ENCODE data around the gene PRICKLE2. TPM values are rescaled to one million over a fixed set of nuclear protein-coding genes. Genes with fewer than 3 reads are reported as not detected.

The PRICKLE2 gene
- total RNA-seq, 1 experiment from 2014 or later, result 0.26 TPM

- no peak for TF ChIP-seq POLR2AphosphoS5 (IDR thresholded peaks at IDR 0.05; ENCODE audit: low read depth, low read length)
- TF ChIP-seq REST (IDR thresholded peaks at IDR 0.05; ENCODE audit: insufficient read depth in 1 of 2, low read depth in 2 of 2, low read length in 1 of 2), result no peak
- TF ChIP-seq SIN3A (IDR thresholded peaks at IDR 0.05; ENCODE audit: borderline replicate concordance, insufficient read depth, low read depth, low read length), result no peak
- no peak for TF ChIP-seq TCF7L2 (IDR thresholded peaks at IDR 0.05; ENCODE audit: low read depth, low read length)
- no peak for TF ChIP-seq CTCF (IDR thresholded peaks at IDR 0.05)
- no peaks in the 10 kb centered on the region for H3K27me3 ChIP-seq (ENCODE audit: control insufficient read depth, insufficient read depth, low read length)
- H3K9me3 ChIP-seq (ENCODE audit: control insufficient read depth, insufficient read depth, low read depth, low read length), result no peaks in the 10 kb centered on the region
- BruUV-seq (replicated peaks), result no TSS peak
- H3K4me1 ChIP-seq (ENCODE audit: control insufficient read depth, insufficient read depth, low read length), result no peaks in the 10 kb centered on the region; the same call in 1 of the 2 replicates
- CTCF ChIA-PET, result interaction anchor here (0.7 kb wide), 1 partner anchor 35 kb away, joined by 3 read pairs; no protein-coding TSS in a partner anchor
- DNase-seq (ENCODE audit: low read depth, low spot score) (no peak), ATAC-seq (no peak)
- intact Hi-C loops (cut with micrococcal nuclease; ENCODE audit: unreplicated experiment) (no loop called here), in situ Hi-C loops (cut with HindIII; ENCODE audit: low pct_unique_long_range_greater_than_20kb, low sequenced_read_pairs) (no loop called here)
- no peak overlapping the region for H3K27ac ChIP-seq (ENCODE audit: low read length)
- H3K4me3 ChIP-seq (ENCODE audit: low read depth in 2 of 2, low read length in 2 of 2), result no peak overlapping the region
- H3K36me3 ChIP-seq (ENCODE audit: control insufficient read depth, insufficient read depth, low read length), result no peaks in the 10 kb centered on the region
- POLR2A ChIA-PET, result no interaction called here
Measured at GRCh38 chr3:64190517-64191515, 34.5 kb downstream of the PRICKLE2 start.

- CTCF ChIA-PET, result no interaction called here
- Histone ChIP-seq H3K27me3 (ENCODE audit: control insufficient read depth, insufficient read depth, low read length) (no peaks in the 10 kb centered on the region), H3K36me3 (ENCODE audit: control insufficient read depth, insufficient read depth, low read length) (no peaks in the 10 kb centered on the region), H3K27ac (ENCODE audit: low read length) (no peak overlapping the region), H3K4me1 (ENCODE audit: control insufficient read depth, insufficient read depth, low read length) (no peaks in the 10 kb centered on the region; the same call in 1 of the 2 replicates), H3K9me3 (ENCODE audit: control insufficient read depth, insufficient read depth, low read depth, low read length) (no peaks in the 10 kb centered on the region), H3K4me3 (ENCODE audit: low read depth in 2 of 2, low read length in 2 of 2) (no peak overlapping the region)
- POLR2A ChIA-PET, result no interaction called here
- intact Hi-C loops (cut with micrococcal nuclease; ENCODE audit: unreplicated experiment) (no loop called here), in situ Hi-C loops (cut with HindIII; ENCODE audit: low pct_unique_long_range_greater_than_20kb, low sequenced_read_pairs) (no loop called here)
- DNase-seq (ENCODE audit: low read depth, low spot score) (peak; percentile 18), ATAC-seq (no peak)
- BruUV-seq (replicated peaks), result no TSS peak
- TF ChIP-seq CTCF (IDR thresholded peaks at IDR 0.05), result no peak
- TF ChIP-seq POLR2AphosphoS5 (IDR thresholded peaks at IDR 0.05; ENCODE audit: low read depth, low read length), result no peak
- no peak for TF ChIP-seq REST (IDR thresholded peaks at IDR 0.05; ENCODE audit: insufficient read depth in 1 of 2, low read depth in 2 of 2, low read length in 1 of 2)
- no peak for TF ChIP-seq TCF7L2 (IDR thresholded peaks at IDR 0.05; ENCODE audit: low read depth, low read length)
Measured at GRCh38 chr3:64188810-64189560, 36.3 kb downstream of the PRICKLE2 start.
